ENCODE data around the gene KHK.
A peak's percentile ranks its signal among the peaks of the same experiment; 100 is the strongest.
"Not testable (repeated sequence)": the region's sequence is repeated elsewhere in the genome, so short reads cannot be mapped to it uniquely, and the experiment has no call there.

The KHK gene

DNA sequence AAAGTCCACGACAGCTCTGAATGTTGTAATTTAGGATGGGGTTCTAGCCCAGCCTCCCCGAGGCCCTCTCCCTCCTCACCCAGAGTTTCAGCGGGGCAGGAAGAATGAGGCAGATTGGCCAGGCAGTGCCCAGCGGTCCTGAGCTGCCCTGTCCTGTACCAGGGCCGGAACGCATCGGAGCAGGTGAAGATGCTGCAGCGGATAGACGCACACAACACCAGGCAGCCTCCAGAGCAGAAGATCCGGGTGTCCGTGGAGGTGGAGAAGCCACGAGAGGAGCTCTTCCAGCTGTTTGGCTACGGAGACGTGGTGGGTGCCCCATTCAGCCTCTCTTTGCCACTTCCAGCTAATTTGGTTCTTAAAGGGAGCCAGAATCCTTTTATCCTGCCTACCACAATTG is 10.8 kb downstream of the KHK start:
- no peak for DNase-seq

DNA sequence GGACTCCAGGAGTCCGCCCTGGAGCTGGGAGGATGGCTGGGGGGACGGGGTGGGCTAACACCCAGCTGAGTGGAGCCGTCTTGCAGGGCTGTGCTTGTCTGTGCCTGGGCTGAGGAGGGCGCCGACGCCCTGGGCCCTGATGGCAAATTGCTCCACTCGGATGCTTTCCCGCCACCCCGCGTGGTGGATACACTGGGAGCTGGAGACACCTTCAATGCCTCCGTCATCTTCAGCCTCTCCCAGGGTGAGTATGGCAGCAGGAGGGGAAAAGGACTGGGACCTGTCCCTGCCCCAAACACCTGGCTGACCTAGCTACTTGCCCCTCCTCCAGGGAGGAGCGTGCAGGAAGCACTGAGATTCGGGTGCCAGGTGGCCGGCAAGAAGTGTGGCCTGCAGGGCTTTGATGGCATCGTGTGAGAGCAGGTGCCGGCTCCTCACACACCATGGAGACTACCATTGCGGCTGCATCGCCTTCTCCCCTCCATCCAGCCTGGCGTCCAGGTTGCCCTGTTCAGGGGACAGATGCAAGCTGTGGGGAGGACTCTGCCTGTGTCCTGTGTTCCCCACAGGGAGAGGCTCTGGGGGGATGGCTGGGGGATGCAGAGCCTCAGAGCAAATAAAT is 12.9 kb downstream of the KHK start:
- no peak for DNase-seq

DNA sequence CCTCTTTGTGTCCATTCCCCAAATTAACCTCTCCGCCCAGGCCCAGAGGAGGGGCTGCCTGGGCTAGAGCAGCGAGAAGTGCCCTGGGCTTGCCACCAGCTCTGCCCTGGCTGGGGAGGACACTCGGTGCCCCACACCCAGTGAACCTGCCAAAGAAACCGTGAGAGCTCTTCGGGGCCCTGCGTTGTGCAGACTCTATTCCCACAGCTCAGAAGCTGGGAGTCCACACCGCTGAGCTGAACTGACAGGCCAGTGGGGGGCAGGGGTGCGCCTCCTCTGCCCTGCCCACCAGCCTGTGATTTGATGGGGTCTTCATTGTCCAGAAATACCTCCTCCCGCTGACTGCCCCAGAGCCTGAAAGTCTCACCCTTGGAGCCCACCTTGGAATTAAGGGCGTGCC is 13.5 kb downstream of the KHK start:
- DNase-seq: no peak

DNA sequence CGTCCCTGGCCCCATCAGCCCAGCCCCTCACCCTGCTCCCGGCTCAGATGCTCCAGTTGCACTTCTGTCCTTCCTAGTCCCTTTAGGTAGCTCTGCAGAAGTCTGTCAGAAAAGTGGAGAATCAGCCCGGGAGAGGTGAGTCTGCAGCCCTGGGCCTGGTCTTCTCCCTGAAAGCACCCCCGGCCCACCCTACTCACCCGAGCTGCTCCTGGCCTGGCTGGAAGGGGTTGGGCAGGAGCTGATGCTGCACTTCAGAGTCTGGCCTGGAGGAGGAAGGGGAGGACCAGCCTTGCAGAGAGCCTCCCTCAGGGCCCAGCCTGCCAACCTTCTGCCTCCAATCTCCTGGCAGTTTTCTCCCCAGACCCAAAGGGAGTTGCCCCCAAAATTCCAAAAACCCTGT is 15.8 kb downstream of the KHK start:
- DNase-seq: no peak

DNA sequence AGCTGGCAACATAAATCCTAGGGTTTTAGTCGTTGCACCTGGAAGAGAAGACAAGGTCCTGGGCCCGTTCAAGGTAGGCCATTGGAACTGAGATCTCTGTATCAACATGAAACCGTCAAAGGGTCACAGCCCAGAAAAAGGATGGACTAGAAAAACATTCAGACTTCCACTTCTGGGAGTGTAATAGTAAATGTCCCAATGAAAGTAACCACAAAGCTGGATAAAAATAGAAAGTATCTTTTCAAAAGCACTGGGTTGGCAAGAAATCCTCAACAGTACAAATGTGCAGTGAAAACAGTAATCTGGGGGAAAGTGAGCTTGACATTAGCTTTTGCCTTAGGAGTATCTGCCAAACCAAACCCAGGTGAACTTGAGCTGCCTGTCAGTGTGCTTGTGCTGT is 19.4 kb downstream of the KHK start:
- peak in 1 of 2 donors; percentile 18 for DNase-seq

DNA sequence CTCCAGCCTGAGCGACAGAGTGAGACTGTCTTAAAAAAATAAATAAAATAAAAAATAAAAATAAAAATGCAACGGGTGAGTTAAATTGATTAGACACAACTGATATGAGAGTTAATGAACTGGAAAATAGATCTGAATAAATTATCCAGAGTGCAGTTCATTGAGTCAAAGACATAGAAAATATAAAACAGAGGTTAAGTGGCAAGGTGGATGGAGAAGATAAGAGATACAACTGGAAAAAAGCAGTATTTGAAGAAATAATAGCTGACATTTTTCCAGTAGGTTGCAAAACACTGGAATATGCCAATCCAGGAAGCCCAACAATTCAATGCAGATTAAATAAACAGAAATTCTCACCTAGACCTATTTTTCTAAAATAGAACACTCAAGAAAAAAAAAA is 21.6 kb downstream of the KHK start:
- no peak for DNase-seq

DNA sequence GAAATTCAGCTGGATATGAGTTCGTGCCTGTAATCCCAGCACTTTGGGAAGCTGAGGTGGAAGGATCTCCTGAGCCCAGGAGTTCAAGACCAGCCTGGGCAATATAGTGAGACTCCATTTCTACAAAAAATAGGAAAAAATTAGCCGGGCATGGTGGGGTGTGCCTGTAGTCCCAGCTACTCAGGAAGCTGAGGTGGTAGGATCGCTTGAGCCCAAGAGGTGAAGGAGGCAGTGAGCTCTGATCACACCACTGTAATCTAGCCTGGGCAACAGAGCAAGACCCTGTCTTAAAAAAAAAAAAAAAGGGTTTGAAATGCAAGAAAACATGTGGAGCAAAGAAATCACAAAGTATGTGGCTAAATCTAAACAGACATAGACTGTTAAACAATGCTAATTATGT is 22.5 kb downstream of the KHK start:
- no peak for DNase-seq

DNA sequence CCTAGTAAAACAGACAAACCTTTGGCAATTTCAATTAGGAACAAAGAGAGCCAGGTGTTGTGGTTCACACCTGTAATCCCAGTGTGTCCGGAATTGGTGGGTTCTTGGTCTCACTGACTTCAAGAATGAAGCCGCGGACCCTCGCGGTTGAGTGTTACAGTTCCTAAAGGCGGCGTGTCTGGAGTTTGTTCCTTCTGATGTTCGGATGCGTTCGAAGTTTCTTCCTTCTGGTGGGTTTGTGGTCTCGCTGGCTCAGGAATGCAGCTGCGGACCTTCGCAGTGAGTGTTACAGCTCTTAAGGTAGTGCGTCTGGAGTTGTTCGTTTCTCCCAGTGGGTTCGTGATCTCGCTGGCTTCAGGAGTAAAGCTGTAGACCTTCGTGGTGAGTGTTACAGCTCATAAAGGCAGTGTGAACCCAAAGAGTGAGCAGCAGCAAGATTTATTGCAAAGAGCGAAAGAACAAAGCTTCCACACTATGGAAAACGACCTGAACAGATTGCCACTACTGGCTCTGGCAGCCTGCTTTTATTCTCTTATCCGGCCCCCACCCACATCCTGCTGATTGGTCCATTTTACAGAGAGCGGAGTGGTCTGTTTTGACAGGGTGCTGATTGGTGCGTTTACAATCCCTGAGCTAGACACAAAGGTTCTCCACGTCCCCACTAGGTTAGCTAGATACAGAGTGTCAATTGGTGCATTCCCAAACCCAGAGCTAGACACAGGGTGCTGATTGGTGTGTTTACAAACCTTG is 24.2 kb downstream of the KHK start:
- not testable (repeated sequence) for DNase-seq

DNA sequence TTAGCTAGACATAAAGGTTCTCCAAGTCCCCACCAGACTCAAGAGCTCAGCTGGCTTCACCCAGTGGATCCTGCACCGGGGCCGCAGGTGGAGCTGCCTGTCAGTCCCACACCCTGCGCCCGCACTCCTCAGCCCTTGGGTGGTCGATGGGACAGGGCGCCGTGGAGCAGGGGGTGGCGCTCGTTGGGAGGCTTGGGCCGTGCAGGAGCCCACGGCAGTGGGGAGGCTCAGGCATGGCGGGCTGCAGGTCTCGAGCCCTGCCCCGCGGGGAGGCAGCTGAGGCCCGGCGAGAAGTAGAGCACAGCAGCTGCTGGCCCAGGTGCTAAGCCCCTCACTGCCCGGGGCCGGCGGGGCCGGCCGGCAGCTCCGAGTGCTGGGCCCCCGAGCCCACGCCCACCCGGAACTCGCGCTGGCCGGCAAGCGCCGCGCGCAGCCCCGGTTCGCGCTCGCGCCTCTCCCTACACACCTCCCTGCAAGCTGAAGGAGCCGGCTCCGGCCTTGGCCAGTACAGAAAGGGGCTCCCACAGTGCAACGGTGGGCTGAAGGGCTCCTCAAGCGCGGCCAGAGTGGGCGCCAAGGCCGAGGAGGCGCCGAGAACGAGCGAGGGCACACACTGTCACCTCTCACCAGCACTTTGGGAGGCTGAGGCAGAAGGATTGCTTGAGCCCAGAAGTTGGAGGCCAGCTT is 25.0 kb downstream of the KHK start:
- DNase-seq: not testable (repeated sequence)

DNA sequence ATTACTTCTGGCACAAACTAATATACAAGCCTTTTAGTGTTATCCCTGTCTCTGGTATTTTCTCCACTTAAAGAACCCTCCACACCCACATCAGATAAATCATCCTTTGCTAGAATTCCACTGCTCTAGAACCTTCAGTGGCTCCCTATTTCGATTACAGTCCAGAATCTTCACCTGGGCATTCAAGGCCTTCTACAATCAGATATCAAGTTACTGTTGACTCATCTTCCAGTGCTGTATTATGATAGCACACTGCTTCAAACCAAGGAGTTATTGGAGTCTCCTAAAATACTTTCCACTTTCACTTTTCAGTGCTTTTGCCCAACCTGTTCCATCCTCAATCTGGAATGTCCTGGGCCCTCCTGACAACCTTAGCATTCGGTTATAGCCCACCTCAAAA is 28.9 kb downstream of the KHK start:
- DNase-seq: no peak

DNA sequence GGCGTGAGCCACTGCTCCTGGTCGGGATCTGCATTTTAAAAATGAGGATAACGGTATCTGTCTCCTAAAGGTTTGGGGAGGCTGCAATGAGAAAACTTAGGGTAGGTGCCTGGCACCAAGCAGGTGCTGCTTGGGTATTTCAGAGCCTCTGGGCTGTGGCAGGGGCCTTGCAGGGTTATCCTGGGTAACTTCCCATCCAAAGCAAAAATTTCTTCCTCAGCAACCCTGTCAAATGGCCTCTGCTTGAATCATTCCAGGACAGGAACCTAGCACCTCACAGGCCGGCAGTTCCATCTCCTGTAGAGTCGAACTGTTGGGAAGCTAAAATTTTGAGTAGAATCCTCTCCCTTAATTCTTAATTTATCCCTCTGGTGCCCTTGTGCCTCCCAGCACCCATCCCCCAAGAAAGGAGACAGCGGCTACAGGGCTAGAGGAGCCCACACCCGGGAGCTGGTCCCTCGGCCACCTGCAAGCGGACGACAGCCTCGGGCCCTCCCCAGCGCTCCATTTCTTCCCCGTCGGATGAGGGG is 31.5 kb downstream of the KHK start:
- no peak for DNase-seq

DNA sequence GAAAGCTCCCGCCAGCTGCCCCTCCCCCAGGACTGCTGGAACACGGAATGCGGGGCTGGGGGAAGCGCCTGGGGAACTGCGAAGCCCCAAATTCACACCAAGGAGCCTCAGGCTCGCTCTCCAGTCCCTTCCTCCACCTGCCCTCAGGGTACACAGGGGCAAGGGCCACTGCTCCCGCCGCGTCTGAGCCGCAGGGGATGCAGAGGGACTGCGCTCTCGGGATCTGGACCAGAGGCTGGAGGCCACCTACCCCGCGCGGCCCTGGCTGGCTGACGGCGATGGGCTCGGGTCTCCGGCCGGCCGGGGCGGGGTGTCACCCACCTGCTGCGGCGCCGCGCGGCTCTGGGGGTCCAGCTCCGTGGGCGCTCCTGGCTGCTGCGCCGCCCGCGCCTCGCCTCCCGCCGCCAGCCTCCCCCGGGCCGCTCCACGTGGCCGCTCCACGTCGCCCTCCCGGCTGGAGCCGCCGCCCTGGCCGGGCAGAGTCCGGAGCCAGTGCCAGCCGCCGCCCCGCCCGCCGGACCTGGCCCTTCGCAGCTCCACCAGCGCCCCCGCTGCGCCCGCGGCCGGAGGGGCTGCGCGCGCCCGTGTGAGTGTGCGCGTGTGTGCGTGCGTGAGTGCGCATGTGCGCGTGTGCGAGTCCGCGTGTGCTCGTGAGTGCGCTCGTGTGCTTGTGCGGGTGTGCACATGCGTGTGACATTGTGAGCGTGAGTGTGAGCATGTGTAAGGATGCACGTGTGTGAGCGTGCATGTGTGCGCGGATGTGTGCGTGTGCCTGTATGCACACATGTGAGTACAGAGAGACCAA is 32.2 kb downstream of the KHK start, which contains the start of gene CGREF1:
Gene CGREF1 (minus strand): TSS at position 604 of the 805 bp plus-strand sequence. CDS start 14,762 bp downstream, outside the sequence.
- no peak for DNase-seq

DNA sequence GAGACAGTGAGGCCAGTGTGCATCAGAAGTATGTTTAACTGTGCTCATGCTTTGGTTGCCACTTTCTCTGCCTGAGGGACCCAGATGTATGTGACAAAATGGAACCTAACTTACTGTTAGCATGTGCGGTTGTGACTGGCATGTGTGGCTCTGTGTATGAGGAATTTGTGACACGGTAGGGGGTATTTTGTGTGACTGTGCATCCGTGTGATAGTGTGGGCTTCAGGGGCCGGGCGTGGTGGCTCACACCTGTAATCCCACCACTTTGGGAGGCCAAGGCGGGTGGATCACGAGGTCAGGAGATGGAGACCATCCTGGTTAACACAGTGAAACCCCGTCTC is 32.7 kb downstream of the KHK start:
- DNase-seq: not testable (repeated sequence)

DNA sequence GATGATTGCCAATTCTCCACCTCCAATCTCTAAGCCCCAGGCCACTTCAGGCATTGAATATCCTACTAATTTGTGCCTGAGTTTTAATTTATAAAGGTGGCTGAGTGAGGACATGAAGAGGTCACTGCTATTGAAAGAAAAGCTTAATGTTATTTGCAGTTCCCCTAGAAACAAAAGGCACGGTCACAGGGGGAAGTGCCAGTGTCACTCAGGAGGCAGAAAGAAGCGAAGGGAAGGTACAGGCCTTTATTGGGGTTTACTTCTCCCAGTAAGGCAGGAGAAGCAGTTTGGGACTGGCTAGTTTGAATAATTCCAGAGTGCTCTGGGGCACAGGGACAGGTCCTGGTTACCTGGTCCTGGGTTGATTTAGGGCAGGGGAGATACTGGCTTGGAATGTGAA is 35.3 kb downstream of the KHK start:
- peak; percentile 13 to 37 for DNase-seq

DNA sequence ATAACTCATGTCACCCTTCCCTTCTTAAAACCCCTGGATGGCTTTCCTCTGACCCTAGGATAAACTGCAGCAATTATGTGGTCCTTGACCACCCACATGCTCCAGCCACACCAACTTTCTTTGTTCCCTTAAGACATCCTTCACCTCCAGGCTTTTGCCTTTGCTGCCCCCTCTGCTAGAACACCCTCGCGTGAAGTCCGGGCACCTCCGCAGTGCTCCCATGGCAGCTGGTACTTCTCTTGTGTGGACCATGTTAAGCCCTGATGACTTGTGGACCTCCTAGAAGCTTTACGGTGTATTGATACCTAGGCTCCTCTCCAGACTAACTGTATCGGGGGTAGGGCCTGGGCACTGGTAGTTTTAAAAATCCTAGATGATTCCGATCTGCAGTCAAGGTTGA is 36.2 kb downstream of the KHK start:
- DNase-seq: no peak

DNA sequence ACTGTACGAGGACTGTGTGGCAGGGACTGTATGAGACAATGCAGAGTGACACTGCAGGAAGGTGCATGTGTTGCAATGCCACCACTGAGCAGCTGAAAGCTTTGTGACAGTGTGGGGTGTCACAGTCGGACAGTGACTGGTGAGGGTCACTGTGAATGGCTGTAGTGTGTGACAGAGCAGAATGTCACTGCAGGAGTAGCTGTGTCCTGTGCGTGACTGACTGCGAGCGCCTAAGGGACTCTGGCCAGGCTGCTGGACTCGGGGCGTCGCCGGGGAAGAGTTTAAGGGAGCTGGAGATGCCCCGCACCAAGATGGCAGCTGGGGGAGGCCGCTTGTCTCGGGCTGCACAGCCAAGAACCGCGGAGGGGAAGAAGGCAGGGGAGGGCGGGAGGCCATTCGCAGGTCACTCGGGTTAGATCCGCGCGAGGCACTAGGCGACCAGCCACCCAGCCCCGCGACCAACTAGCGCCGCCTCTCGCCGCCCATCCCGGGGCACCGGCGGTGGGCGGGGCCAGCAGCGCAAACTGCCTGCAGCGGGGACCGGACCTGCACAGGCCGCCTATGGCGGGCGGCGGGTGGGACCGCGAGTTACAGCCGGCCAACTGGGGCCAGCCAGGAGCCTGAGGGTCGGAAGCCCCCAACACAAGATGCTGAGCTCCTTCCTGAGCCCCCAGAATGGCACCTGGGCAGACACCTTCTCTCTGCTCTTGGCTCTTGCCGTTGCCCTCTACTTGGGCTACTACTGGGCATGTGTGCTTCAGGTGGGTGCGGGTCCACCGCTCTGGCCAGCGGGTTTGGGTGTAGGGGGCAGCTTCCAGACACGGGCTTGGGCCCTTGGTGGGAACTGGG is 37.0 kb downstream of the KHK start, which contains the start of gene ABHD1:
Gene ABHD1 (plus strand): TSS at position 514 of the 849 bp plus-strand sequence. CDS start 134 bp downstream, at position 648.
- peak; percentile 68 to 73 for DNase-seq

DNA sequence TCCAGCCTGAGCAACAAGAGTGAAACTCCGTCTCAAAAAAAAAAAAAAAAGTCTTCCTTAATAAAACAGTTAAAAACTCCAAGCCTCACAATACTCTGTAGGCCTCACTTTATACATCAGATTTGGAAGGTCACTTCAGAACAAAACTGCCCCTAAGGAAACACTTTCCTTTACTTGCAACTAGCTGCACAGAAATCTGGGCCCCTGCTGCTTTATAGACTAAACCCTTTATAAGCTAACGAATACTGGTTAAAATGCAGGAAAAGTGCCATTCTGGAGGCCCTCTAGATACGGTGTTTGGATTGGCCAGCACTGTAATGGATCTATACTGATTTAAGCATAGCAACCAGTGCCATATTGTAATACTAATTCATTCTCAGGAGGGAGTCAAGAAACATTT is 38.5 kb downstream of the KHK start:
- DNase-seq: no peak

DNA sequence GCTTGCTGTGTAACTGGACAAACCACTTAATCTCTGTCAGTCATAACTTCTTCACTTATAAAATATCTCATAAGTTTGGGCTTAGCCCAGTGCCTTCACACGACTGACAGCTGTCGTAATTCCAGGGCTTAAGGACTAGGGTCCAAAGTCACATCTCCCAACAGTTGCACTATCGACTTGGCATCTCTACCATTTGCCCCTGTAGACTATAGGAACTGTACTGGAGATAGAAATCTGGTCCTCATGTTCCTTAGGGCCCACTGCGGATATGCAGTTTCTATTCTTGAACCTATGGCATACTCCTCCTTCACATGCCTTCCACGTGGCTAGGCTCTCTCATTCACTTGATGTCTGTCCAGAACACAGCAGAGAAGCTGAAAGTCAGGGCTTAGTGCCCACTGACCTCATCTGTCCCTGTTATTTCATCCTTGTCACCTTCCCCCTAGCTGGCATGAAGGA is 39.7 kb downstream of the KHK start:
- no peak for DNase-seq

DNA sequence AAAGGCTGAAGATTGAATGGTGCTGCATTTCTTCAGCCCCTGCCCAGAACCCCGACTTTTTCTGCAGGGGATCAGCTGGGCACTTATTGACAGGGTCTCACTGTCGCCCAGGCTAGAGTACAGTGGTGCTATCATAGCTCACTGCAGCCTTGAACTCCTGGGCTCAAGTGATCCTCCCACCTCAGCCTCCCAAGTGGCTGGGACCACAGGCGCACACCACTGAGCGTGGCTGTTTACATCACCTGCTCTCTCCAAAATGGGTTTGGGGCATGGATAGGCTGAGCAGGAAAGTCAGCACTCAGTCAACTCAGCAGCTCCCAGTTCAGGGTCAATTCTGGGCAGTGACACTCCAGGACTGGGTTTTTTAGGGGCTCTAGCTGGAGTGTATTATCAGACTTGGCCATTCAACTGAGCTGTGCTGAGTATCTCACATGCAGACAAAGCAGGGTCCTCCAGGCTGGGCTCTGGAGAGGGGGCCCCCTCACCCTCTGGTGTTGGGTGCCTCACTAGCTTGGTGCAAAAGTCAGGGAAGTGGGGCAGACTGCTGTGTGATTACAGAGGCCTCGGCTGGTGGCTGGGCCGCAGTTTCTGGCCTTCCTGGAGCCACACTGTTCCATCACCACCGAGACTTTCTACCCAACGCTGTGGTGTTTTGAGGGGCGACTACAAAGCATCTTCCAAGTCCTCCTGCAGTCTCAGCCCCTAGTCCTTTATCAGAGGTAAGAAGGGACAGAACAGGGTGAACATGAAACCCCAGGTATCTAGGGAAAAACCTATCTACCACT is 41.5 kb downstream of the KHK start:
- DNase-seq: no peak

DNA sequence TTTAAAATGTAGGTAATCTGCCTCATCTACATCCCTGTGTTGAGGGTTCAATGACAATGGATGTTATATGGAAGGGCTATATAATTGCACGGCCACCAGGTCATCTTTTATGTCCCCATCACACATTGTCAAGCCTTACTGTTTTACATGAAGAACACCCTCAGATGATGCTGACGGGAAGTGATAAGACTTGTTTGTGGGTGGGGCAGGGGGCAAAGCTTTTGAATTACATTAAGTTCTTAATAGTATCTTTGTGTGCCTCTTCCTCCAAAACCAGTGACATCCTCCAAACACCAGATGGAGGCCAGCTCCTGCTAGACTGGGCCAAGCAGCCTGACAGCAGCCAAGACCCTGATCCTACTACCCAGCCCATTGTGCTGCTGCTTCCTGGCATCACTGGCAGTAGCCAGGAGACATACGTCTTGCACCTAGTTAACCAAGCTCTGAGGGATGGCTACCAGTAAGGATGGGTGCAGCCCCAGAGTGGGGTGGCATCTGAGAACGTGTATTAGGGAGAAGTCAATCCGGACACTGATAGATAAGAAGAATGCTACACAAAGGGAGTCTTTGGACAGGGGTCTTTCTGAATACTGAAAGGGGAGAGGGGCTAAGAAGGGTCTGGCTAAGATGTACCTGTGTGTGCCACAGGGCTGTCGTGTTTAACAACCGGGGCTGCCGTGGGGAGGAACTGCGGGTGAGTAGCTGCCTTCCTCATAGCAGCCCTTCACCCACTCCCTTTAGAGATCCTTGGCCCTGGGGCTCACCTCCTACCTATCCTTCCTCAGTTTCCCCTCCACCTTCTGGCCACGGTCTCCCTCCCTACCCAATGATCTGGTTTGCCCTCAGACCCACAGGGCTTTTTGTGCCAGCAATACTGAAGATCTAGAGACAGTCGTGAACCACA is 42.3 kb downstream of the KHK start:
- DNase-seq: no peak
